ENCODE measurements around the gene FRYL. TPM values are rescaled to one million over a fixed set of nuclear protein-coding genes. Genes with fewer than 3 reads are reported as not detected.

FRYL gene
- total and polyA plus RNA-seq, 2 of the 13 experiments (the other 11 are each of a cell fraction or from before 2014, with no cell fraction given) = 9.7 to 19.6 TPM

DNA sequence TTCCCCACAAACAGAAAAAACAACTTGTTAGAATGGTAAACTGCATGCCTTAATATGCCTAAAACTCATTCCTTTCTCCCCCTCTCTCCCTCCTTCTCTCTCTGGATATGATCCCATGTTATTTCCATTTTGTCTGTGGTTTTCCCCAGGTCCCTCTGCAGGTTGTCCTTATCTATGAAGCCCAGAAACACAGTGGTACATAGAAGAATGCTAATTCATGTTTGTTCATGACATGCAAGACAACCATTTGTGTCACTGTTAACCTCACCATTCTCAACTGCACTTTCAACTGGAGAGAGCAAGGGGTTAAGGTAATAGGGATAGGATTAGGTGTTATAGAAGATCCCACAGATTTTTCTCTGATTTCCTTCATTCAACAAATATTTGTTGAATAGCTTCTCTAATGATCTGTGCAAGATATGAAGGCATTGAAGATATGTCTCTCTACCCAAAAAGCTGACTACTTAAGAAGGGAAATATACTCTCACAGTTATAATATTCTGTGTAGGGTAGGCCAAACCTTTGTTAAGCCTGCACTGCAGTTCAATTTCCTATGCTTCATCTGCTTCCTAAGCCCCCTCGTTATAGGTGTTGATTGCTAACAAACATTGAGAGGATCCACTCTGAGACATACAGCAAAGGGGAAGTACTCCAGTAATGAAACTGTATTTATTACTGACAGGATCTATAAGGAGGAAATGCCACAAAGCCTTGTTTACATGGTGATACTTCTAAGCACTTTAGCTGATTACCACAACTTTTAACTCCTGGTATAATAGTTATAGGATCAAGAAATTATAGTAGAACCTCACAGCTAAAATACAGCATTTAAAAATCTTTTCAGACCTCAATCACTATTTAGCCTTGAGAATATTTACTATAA is 96.1 kb downstream of the FRYL start:
- Histone ChIP-seq H4K20me1 (ENCODE audit: insufficient read depth, low read length) (no peaks in the 10 kb centered on the region), H3K27me3 (ENCODE audit: control insufficient read depth in 1 of 2, insufficient read depth in 2 of 2, low read length in 2 of 2) (no peaks in the 10 kb centered on the region), H3K79me2 (ENCODE audit: insufficient read depth, low read length) (no peaks in the 10 kb centered on the region), H3K4me1 (ENCODE audit: insufficient read depth, low read length) (no peaks in the 10 kb centered on the region), H3K9ac (ENCODE audit: insufficient read depth, low read depth, low read length) (no peak overlapping the region), H3K36me3 (replicated peaks in 1 of 2; ENCODE audit: control insufficient read depth in 1 of 2, insufficient read depth in 2 of 2, low read length in 2 of 2) (no peaks in the 10 kb centered on the region; a peak in 1 of 5 replicates), H3K4me2 (ENCODE audit: low read depth, low read length) (no peak overlapping the region), H3K9me3 (ENCODE audit: low read length) (no peaks in the 10 kb centered on the region), H2AFZ (ENCODE audit: low read length) (no peak overlapping the region), H3K27ac (ENCODE audit: extremely low read length, insufficient read depth, low read length) (no peak overlapping the region), H3K4me3 (replicated peaks in 1 of 3; ENCODE audit: insufficient read depth in 1 of 3, low read depth in 2 of 3, low read length in 3 of 3) (no peak overlapping the region)
- no peak for FAIRE-seq
- intact Hi-C loops (cut with micrococcal nuclease; ENCODE audit: unreplicated experiment) = no loop called here
- ATAC-seq = no peak
- no TSS peak for BruUV-seq (replicated peaks)
- POLR2A ChIA-PET = no interaction called here
- in situ Hi-C loops (cut with HindIII; ENCODE audit: extremely low pct_ligation_motif_present, low pct_unique_long_range_greater_than_20kb) = no loop called here
- CTCF ChIA-PET (ENCODE audit: low intra/inter-chr PET ratio, low total read pairs) = no interaction called here
- DNase-seq (ENCODE audit: low spot score) = no peak
- WGBS (ENCODE audit: low lambda C conversion rate) = 81% methylated on average over 1 of the region's 1 CpG
- no peak for TF ChIP-seq KLF15 (CRISPR knock-in tag; IDR thresholded peaks at IDR 0.05; ENCODE audit: borderline replicate concordance)
- TF ChIP-seq KAT7 (CRISPR knock-in tag; IDR thresholded peaks at IDR 0.05; ENCODE audit: borderline replicate concordance) = no peak
- TF ChIP-seq, protein P1, sequence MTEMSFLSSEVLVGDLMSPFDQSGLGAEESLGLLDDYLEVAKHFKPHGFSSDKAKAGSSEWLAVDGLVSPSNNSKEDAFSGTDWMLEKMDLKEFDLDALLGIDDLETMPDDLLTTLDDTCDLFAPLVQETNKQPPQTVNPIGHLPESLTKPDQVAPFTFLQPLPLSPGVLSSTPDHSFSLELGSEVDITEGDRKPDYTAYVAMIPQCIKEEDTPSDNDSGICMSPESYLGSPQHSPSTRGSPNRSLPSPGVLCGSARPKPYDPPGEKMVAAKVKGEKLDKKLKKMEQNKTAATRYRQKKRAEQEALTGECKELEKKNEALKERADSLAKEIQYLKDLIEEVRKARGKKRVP (CRISPR knock-in tag; IDR thresholded peaks at IDR 0.05) = no peak
- no peak for TF ChIP-seq RNF2 (conservative IDR thresholded peaks at IDR 0.05; ENCODE audit: low read depth)
- TF ChIP-seq REL (CRISPR knock-in tag; conservative IDR thresholded peaks at IDR 0.05) = no peak
- no peak for TF ChIP-seq ZNF549 (CRISPR knock-in tag; IDR thresholded peaks at IDR 0.05)
- TF ChIP-seq ZHX2 (IDR thresholded peaks at IDR 0.05; ENCODE audit: low read depth) = no peak
- no peak for TF ChIP-seq ZHX2 (CRISPR knock-in tag; IDR thresholded peaks at IDR 0.05; ENCODE audit: borderline replicate concordance)
- no peak for TF ChIP-seq TEF (CRISPR knock-in tag; IDR thresholded peaks at IDR 0.05)
- no peak for TF ChIP-seq ZNF570 (CRISPR knock-in tag; IDR thresholded peaks at IDR 0.05; ENCODE audit: borderline replicate concordance)
- no peak for TF ChIP-seq BHLHE40 (IDR thresholded peaks at IDR 0.05; ENCODE audit: low read length)
- TF ChIP-seq ZNF569 (CRISPR knock-in tag; IDR thresholded peaks at IDR 0.05; ENCODE audit: borderline replicate concordance) = no peak
- TF ChIP-seq ZNF563 (CRISPR knock-in tag; IDR thresholded peaks at IDR 0.05) = no peak
- TF ChIP-seq ZNF235 (CRISPR knock-in tag; IDR thresholded peaks at IDR 0.05; ENCODE audit: borderline replicate concordance) = no peak
- TF ChIP-seq ZNF441 (CRISPR knock-in tag; IDR thresholded peaks at IDR 0.05; ENCODE audit: borderline replicate concordance) = no peak
- no peak for TF ChIP-seq CENPX (CRISPR knock-in tag; IDR thresholded peaks at IDR 0.05)

Data from HepG2 (cell line).